Skeletal muscle tissue (tissue), 1 donor: Measurements from ENCODE around the gene OR6C75. TPM values are rescaled to one million over a fixed set of nuclear protein-coding genes. Genes with fewer than 3 reads are reported as not detected.

Source experiments
- total RNA-seq: library from RNA; depleted of rRNA; stranded (reverse); fragments of >200 nt; gene quantifications from one replicate; pipeline ENCODE4 v1.2.3, GENCODE V29; 2014

Gene OR6C75
- total RNA-seq, 1 donor from 2014 or later: not detected

Other genes starting within 250 kb of the OR6C75 start
- not detected for gene OR9K2, start 236.6 kb upstream of the OR6C75 start, total RNA-seq
- not detected for gene OR10A7, start 141.9 kb upstream of the OR6C75 start, total RNA-seq
- not detected for gene OR6C74, start 118.4 kb upstream of the OR6C75 start, total RNA-seq
- gene OR6C6, start 66.4 kb upstream of the OR6C75 start, total RNA-seq: not detected
- gene OR6C1, start 48.6 kb upstream of the OR6C75 start, total RNA-seq: not detected
- not detected for gene OR6C3, start 32.2 kb upstream of the OR6C75 start, total RNA-seq
- gene OR6C65, start 37.6 kb downstream of the OR6C75 start, total RNA-seq: not detected
- gene OR6C76, start 63.3 kb downstream of the OR6C75 start, total RNA-seq: not detected
- not detected for gene OR6C2, start 81.1 kb downstream of the OR6C75 start, total RNA-seq
- not detected for gene OR6C70, start 107.2 kb downstream of the OR6C75 start, total RNA-seq
- not detected for gene OR6C68, start 129.4 kb downstream of the OR6C75 start, total RNA-seq
- gene OR6C4, start 186.6 kb downstream of the OR6C75 start, total RNA-seq: not detected
- not detected for gene OR2AP1, start 209.5 kb downstream of the OR6C75 start, total RNA-seq